HepG2 (cell line): Measurements from ENCODE around the gene KIAA1217. TPM values are rescaled to one million over a fixed set of nuclear protein-coding genes. Genes with fewer than 3 reads are reported as not detected.

Experiments
- ATAC-seq: fragments of 200-7000 bp; cut with Tn5 transposase; 3 replicates; pipeline ENCODE4 v1.9.1; 2020; ENCODE audit warnings: mild to moderate bottlenecking, moderate library complexity
- BruUV-seq: library from RNA; stranded (reverse); fragments of 400-500 nt; replicated peaks from 2 replicates; lab custom pipeline; 2021; lab: Mats Ljungman, UMichigan
- CTCF ChIA-PET: fragments of 300-600 bp; formaldehyde crosslinking; extraction: SDS; loops from one replicate; lab custom pipeline; 2021; ENCODE audit warnings: low total read pairs, inconsistent platforms, low intra/inter-chr PET ratio; lab: Yijun Ruan, JAX
- POLR2A ChIA-PET: fragments of 350-600 bp; sonication (Branson Sonifier 250); formaldehyde crosslinking; loops from one replicate; lab custom pipeline; 2020; ENCODE audit warnings: antibody characterized with exemption, inconsistent platforms; lab: Yijun Ruan, JAX
- DNase-seq: peaks from one replicate; pipeline ENCODE4 v3.0.0-alpha.2; 2015; ENCODE audit warnings: low spot score
- FAIRE-seq: peaks from 3 replicates; lab custom pipeline; 2011; peaks lifted over from hg19 to GRCh38; lab: Jason Lieb, UNC
- H2AFZ ChIP-seq: one replicate; pipeline ENCODE4 v1.6.1; 2011; ENCODE audit warnings: low read length, inconsistent platforms
- H3K27ac ChIP-seq: fragments of 300-600 bp; 3 replicates; pipeline ENCODE4 v1.8.0; 2011; ENCODE audit warnings: mixed run types, mild to moderate bottlenecking, mixed read lengths, low read length, inconsistent platforms; ENCODE audit not compliant: insufficient read depth; ENCODE audit errors: extremely low read length
- H3K27me3 ChIP-seq, 2 experiments: fragments of 200-600 bp in 1 of 2; 2 replicates in 1 of 2; 3 replicates in 1 of 2; pipeline versions ENCODE4 v1.6.0 to v1.8.0; 2011; ENCODE audit warnings: low read length in 2 of 2, mild to moderate bottlenecking in 2 of 2, moderate library complexity in 2 of 2, inconsistent platforms in 1 of 2; ENCODE audit not compliant: insufficient read depth in 2 of 2, control insufficient read depth in 1 of 2
- H3K36me3 ChIP-seq, 2 experiments: fragments of 200-600 bp in 1 of 2; replicated peaks in 1 of 2; 2 replicates in 1 of 2; 3 replicates in 1 of 2; pipeline versions ENCODE4 v1.5.1 to v1.8.0; 2011; ENCODE audit warnings: low read length in 2 of 2, inconsistent platforms in 1 of 2; ENCODE audit not compliant: insufficient read depth in 2 of 2, control insufficient read depth in 1 of 2
- H3K4me1 ChIP-seq: 2 replicates; pipeline ENCODE4 v1.5.1; 2012; ENCODE audit warnings: low read length, inconsistent platforms; ENCODE audit not compliant: insufficient read depth
- H3K4me2 ChIP-seq: 2 replicates; pipeline ENCODE4 v1.6.0; 2011; ENCODE audit warnings: low read depth, low read length, inconsistent platforms
- H3K4me3 ChIP-seq, 3 experiments: fragments of 200-600 bp in 1 of 3; sonication (generic), shearing (Covaris generic) in 1 of 3; replicated peaks in 1 of 3; 2 replicates each; pipeline ENCODE4 v1.5.1; 2011 to 2016; ENCODE audit warnings: low read length in 3 of 3, inconsistent platforms in 2 of 3, low read depth in 2 of 3, mild to moderate bottlenecking in 2 of 3, control low read depth in 1 of 3, mixed read lengths in 1 of 3; ENCODE audit not compliant: insufficient read depth in 1 of 3
- H3K79me2 ChIP-seq: one replicate; pipeline ENCODE4 v1.6.1; 2011; ENCODE audit warnings: low read length, inconsistent platforms; ENCODE audit not compliant: insufficient read depth
- H3K9ac ChIP-seq: 2 replicates; pipeline ENCODE4 v1.6.0; 2011; ENCODE audit warnings: mild to moderate bottlenecking, low read depth, low read length, inconsistent platforms; ENCODE audit not compliant: insufficient read depth
- H3K9me3 ChIP-seq: 2 replicates; pipeline ENCODE4 v1.5.1; 2012; ENCODE audit warnings: mild to moderate bottlenecking, low read length
- H4K20me1 ChIP-seq: 2 replicates; pipeline ENCODE4 v1.6.0; 2011; ENCODE audit warnings: inconsistent platforms, mild to moderate bottlenecking, low read length, moderate library complexity; ENCODE audit not compliant: insufficient read depth
- ATF1 ChIP-seq: IDR thresholded peaks from 2 replicates; pipeline ENCODE4 v1.6.1; 2016; ENCODE audit warnings: mild to moderate bottlenecking, control low read depth
- NR3C1 ChIP-seq: sonication (generic); formaldehyde crosslinking; IDR thresholded peaks from 2 replicates; pipeline ENCODE4 v1.4.0; 2020; ENCODE audit warnings: missing genetic modification reagents
- TOE1 ChIP-seq: sonication (generic); formaldehyde crosslinking; IDR thresholded peaks from 2 replicates; pipeline ENCODE4 v1.4.0; 2020; ENCODE audit warnings: mild to moderate bottlenecking, missing genetic modification reagents
- ZFP36L1 ChIP-seq: sonication (generic); formaldehyde crosslinking; IDR thresholded peaks from 2 replicates; pipeline ENCODE4 v1.8.0; 2022; ENCODE audit warnings: mild to moderate bottlenecking, missing genetic modification reagents, moderate library complexity
- ZNF468 ChIP-seq: sonication (generic); formaldehyde crosslinking; IDR thresholded peaks from 2 replicates; pipeline ENCODE4 v1.8.0; 2022; ENCODE audit warnings: mild to moderate bottlenecking, moderate library complexity, missing genetic modification reagents
- ZNF674 ChIP-seq: sonication (generic); formaldehyde crosslinking; IDR thresholded peaks from 2 replicates; pipeline ENCODE4 v1.5.0; 2020; ENCODE audit warnings: low read depth, mild to moderate bottlenecking, missing genetic modification reagents
- ZNF773 ChIP-seq: sonication (generic); formaldehyde crosslinking; IDR thresholded peaks from 2 replicates; pipeline ENCODE4 v1.4.0; 2020; ENCODE audit warnings: missing genetic modification reagents, borderline replicate concordance
- ZSCAN30 ChIP-seq: sonication (generic); formaldehyde crosslinking; IDR thresholded peaks from 2 replicates; pipeline ENCODE4 v1.5.0; 2020; ENCODE audit warnings: mild to moderate bottlenecking, missing genetic modification reagents
- WGBS: methylation state at CpG from one replicate; pipeline ENCODE4 v1.1.6; 2017; ENCODE audit warnings: low lambda C conversion rate; 5-methylcytosine and 5-hydroxymethylcytosine counted together
- in situ Hi-C: cut with HindIII; loops from 2 replicates; pipeline ENCODE4 v1.10.0; 2017; ENCODE audit warnings: low pct_unique_long_range_greater_than_20kb; ENCODE audit not compliant: extremely low pct_ligation_motif_present
- intact Hi-C: fragments of 100-400 bp; cut with micrococcal nuclease; formaldehyde crosslinking; loops from one replicate; pipeline ENCODE4 v1.10.0; 2022; ENCODE audit not compliant: unreplicated experiment
- polyA plus RNA-seq, 8 experiments: library from polyadenylated mRNA; depleted of rRNA in 3 of 8; stranded (reverse) in 7 of 8; unstranded in 1 of 8; fragments of >200 nt; fragmentation: Illumina TruSeq in 4 of 8; extraction: Trizol in 4 of 8; gene quantifications; 2 replicates each; pipeline versions ENCODE4 v1.2.1 to v1.2.3, GENCODE V29; 2011 to 2016; ENCODE audit warnings: low read depth in 4 of 8, missing spikeins in 1 of 8, mixed read lengths in 1 of 8; ENCODE audit not compliant: insufficient read depth in 1 of 8
- total RNA-seq, 5 experiments: library from RNA; depleted of rRNA; stranded (reverse); fragments of >200 nt; fragmentation: Illumina TruSeq; extraction: Trizol; gene quantifications; 2 replicates each; pipeline ENCODE4 v1.2.3, GENCODE V29; 2016; ENCODE audit warnings: low read depth in 1 of 5
- TF ChIP-seq, protein P1 (sequence below): sonication (generic); formaldehyde crosslinking; IDR thresholded peaks from 2 replicates; pipeline ENCODE4 v1.8.0; 2022; ENCODE audit warnings: missing genetic modification reagents, mild to moderate bottlenecking, inconsistent platforms, borderline replicate concordance
- TF ChIP-seq, protein P2 (sequence below): sonication (generic); formaldehyde crosslinking; IDR thresholded peaks from 2 replicates; pipeline ENCODE4 v1.5.1; 2020; ENCODE audit warnings: mild to moderate bottlenecking, moderate library complexity, missing genetic modification reagents
- TF ChIP-seq, protein P3 (sequence below): sonication (generic); formaldehyde crosslinking; IDR thresholded peaks from 2 replicates; pipeline ENCODE4 v1.5.0; 2020; ENCODE audit warnings: missing genetic modification reagents, mild to moderate bottlenecking, borderline replicate concordance
- TF ChIP-seq, protein P4 (sequence below): sonication (generic); formaldehyde crosslinking; IDR thresholded peaks from 2 replicates; pipeline ENCODE4 v1.4.0; 2020; ENCODE audit warnings: mild to moderate bottlenecking, low read depth, missing genetic modification reagents

The KIAA1217 gene
- total and polyA plus RNA-seq, 2 of the 13 experiments (the other 11 are each of a cell fraction or from before 2014, with no cell fraction given): 4.6 to 10.9 TPM

DNA sequence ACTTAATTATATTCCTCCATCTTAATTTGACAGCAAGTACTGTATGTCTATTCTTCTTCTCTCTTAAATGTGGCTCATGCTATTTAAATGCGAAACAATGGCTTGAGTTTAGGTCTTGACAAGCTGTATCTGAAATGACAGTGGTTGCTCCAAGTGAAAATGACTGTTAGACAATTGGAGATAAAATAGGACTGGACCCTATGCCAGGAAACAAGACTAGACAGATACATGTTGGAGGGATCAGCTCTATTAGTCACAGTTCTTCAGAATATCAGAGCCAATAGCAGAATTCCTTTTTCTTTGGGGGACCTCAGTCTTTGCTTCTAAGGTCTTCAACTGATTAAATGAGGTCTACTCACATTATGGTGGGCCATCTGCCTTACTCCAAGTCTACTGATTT lies 25.8 kb downstream of the KIAA1217 start:
- ChIA-PET CTCF (no interaction called here), POLR2A (no interaction called here)
- TF ChIP-seq ZFP36L1 (CRISPR knock-in tag): no peak
- TF ChIP-seq ZNF674 (CRISPR knock-in tag): no peak
- TF ChIP-seq, protein P1, sequence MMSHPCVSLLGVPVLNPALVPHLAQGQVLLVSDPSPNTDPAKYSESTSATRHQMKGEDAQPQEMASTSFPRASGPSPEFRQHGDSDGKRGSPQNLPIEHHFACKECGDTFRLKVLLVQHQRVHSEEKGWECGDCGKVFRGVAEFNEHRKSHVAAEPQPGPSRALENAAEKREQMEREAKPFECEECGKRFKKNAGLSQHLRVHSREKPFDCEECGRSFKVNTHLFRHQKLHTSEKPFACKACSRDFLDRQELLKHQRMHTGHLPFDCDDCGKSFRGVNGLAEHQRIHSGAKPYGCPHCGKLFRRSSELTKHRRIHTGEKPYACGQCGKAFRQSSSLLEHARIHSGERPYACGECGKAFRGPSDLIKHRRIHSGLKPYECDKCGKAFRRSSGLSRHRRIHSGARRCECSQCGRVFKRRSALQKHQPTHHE (CRISPR knock-in tag): no peak
- TF ChIP-seq TOE1 (CRISPR knock-in tag): no peak
- Histone ChIP-seq H3K4me3 (no peak overlapping the region), H3K4me2 (no peak overlapping the region), H4K20me1 (0 out of 2 replicates have a peak, but pooled peaks cover 3% of the 10 kb centered on the region), H3K79me2 (no peaks in the 10 kb centered on the region), H3K27ac (no peak overlapping the region), H3K9ac (no peak overlapping the region), H2AFZ (no peak overlapping the region), H3K27me3 (no peaks in the 10 kb centered on the region), H3K9me3 (no peaks in the 10 kb centered on the region), H3K4me1 (peaks cover 24% of the 10 kb centered on the region), H3K36me3 (peaks cover 0 to 3% of the 10 kb centered on the region in 2 experiments; a peak in 2 of 5 replicates)
- ATAC-seq (no peak), DNase-seq (no peak), FAIRE-seq (no peak)
- no TSS peak for BruUV-seq
- in situ Hi-C loops: no loop called here
- 92% methylated on average over 1 of the region's 1 CpG for WGBS
- intact Hi-C loops: no loop called here

DNA sequence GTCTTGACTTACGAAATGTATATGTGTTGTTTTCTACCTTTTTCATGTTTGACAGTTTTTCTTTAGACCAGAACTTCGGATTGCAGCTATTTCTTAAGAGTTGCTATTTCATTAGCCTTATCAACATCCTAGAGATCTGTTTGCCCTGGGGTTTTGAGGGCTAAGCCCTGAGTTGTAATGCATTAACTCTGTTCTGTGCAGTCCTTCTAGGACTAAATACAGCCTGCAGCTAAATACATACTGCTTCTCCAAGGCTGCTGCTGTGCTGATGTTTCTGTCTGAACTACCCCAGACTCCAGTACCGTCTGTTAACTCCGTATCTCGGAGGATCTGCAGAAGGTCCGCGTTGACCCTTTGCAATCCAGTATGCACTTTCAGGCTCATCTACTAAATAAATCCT lies 26.5 kb downstream of the KIAA1217 start:
- no peaks in the 10 kb centered on the region for H3K9me3 ChIP-seq
- 95% methylated on average over 7 of the region's 7 CpGs for WGBS
- ATAC-seq (no peak), FAIRE-seq (no peak), DNase-seq (no peak)
- in situ Hi-C loops (no loop called here), intact Hi-C loops (no loop called here)
- H3K9ac ChIP-seq: no peak overlapping the region
- H3K4me2 ChIP-seq: no peak overlapping the region
- H3K79me2 ChIP-seq: no peaks in the 10 kb centered on the region
- no peak overlapping the region for H2AFZ ChIP-seq
- ChIA-PET CTCF (no interaction called here), POLR2A (no interaction called here)
- H3K27ac ChIP-seq: no peak overlapping the region
- H3K4me1 ChIP-seq: peaks cover 31% of the 10 kb centered on the region
- no TSS peak for BruUV-seq
- TF ChIP-seq, protein P2, sequence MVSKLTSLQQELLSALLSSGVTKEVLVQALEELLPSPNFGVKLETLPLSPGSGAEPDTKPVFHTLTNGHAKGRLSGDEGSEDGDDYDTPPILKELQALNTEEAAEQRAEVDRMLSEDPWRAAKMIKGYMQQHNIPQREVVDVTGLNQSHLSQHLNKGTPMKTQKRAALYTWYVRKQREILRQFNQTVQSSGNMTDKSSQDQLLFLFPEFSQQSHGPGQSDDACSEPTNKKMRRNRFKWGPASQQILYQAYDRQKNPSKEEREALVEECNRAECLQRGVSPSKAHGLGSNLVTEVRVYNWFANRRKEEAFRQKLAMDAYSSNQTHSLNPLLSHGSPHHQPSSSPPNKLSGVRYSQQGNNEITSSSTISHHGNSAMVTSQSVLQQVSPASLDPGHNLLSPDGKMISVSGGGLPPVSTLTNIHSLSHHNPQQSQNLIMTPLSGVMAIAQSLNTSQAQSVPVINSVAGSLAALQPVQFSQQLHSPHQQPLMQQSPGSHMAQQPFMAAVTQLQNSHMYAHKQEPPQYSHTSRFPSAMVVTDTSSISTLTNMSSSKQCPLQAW (CRISPR knock-in tag): no peak
- no peak for TF ChIP-seq ZNF468 (CRISPR knock-in tag)
- TF ChIP-seq, protein P3, sequence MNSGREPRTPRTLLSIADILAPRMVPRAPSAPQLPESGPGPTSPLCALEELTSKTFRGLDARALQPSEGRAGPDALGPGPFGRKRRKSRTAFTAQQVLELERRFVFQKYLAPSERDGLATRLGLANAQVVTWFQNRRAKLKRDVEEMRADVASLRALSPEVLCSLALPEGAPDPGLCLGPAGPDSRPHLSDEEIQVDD (CRISPR knock-in tag): no peak
- no peak for TF ChIP-seq ZNF773 (CRISPR knock-in tag)
- no peak for TF ChIP-seq ATF1 (CRISPR knock-in tag)
- TF ChIP-seq, protein P4, sequence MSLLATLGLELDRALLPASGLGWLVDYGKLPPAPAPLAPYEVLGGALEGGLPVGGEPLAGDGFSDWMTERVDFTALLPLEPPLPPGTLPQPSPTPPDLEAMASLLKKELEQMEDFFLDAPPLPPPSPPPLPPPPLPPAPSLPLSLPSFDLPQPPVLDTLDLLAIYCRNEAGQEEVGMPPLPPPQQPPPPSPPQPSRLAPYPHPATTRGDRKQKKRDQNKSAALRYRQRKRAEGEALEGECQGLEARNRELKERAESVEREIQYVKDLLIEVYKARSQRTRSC (CRISPR knock-in tag): no peak
- TF ChIP-seq NR3C1: no peak
- no peak for TF ChIP-seq ZSCAN30 (CRISPR knock-in tag)
- H3K36me3 ChIP-seq: peaks cover 0 to 3% of the 10 kb centered on the region in 2 experiments; a peak in 2 of 5 replicates
- no peak overlapping the region for H3K4me3 ChIP-seq
- H4K20me1 ChIP-seq: 0 out of 2 replicates have a peak, but pooled peaks cover 3% of the 10 kb centered on the region
- H3K27me3 ChIP-seq: no peaks in the 10 kb centered on the region
